Neural crest cell (in vitro differentiated cells): ENCODE results near the gene FUT8. TPM values are rescaled to one million over a fixed set of nuclear protein-coding genes. Genes with fewer than 3 reads are reported as not detected.

Experiments used
- DNase-seq: peaks from one replicate; pipeline ENCODE4 v3.0.0; 2021; ENCODE audit warnings: low read depth, mixed read lengths, low spot score
- H3K27ac Mint-ChIP-seq: one replicate; pipeline ENCODE4 v1.8.0; 2021; ENCODE audit warnings: mild to moderate bottlenecking, mixed read lengths; ENCODE audit not compliant: unreplicated experiment
- H3K27me3 Mint-ChIP-seq: 2 replicates; pipeline ENCODE4 v1.8.0; 2021; ENCODE audit warnings: low read depth, mild to moderate bottlenecking, mixed read lengths
- H3K36me3 Mint-ChIP-seq: 2 replicates; pipeline ENCODE4 v1.8.0; 2021; ENCODE audit warnings: low read depth, mild to moderate bottlenecking, mixed read lengths
- H3K4me1 Mint-ChIP-seq: 2 replicates; pipeline ENCODE4 v1.8.0; 2021; ENCODE audit warnings: mixed read lengths
- H3K4me3 Mint-ChIP-seq: one replicate; pipeline ENCODE4 v1.8.0; 2021; ENCODE audit warnings: mild to moderate bottlenecking, mixed read lengths
- H3K9me3 Mint-ChIP-seq: 2 replicates; pipeline ENCODE4 v1.8.0; 2021; ENCODE audit warnings: mixed read lengths
- CTCF ChIP-seq: fragments of 200-600 bp; sonication (generic); conservative IDR thresholded peaks from 2 replicates; pipeline ENCODE4 v1.5.0; 2021; ENCODE audit warnings: antibody characterized with exemption, mild to moderate bottlenecking
- total RNA-seq: library from RNA; stranded (reverse); gene quantifications from 2 replicates; pipeline ENCODE4 v1.2.1, GENCODE V29; 2021

FUT8 gene
- total RNA-seq, 1 donor from 2014 or later: 67.2 TPM

- Mint-ChIP-seq H3K36me3 (no peaks in the 10 kb centered on the region), H3K4me1 (no peaks in the 10 kb centered on the region), H3K27ac (no peak overlapping the region), H3K4me3 (no peak overlapping the region), H3K9me3 (peaks cover 3% of the 10 kb centered on the region), H3K27me3 (peaks cover 2% of the 10 kb centered on the region)
- DNase-seq: no peak
- no peak for TF ChIP-seq CTCF
These were observed 363.8 kb downstream of the FUT8 start for GRCh38 chr14:65776193-65776852.

- H3K27ac Mint-ChIP-seq: no peak overlapping the region
- H3K4me1 Mint-ChIP-seq: no peaks in the 10 kb centered on the region
- TF ChIP-seq CTCF: no peak
- no peak overlapping the region for H3K4me3 Mint-ChIP-seq
- DNase-seq: no peak
- no peaks in the 10 kb centered on the region for H3K27me3 Mint-ChIP-seq
- no peaks in the 10 kb centered on the region for H3K9me3 Mint-ChIP-seq
- no peaks in the 10 kb centered on the region for H3K36me3 Mint-ChIP-seq
These were observed 368.0 kb downstream of the FUT8 start for GRCh38 chr14:65780566-65780965.

GRCh38 chr14:65783101-65783500 lies 370.6 kb downstream of the FUT8 start:
- H3K4me1 Mint-ChIP-seq: no peaks in the 10 kb centered on the region
- H3K27ac Mint-ChIP-seq: no peak overlapping the region
- TF ChIP-seq CTCF: no peak

GRCh38 chr14:65783576-65783975 lies 371.0 kb downstream of the FUT8 start:
- H3K27me3 Mint-ChIP-seq: no peaks in the 10 kb centered on the region
- H3K4me1 Mint-ChIP-seq: no peaks in the 10 kb centered on the region
- H3K27ac Mint-ChIP-seq: no peak overlapping the region
- no peaks in the 10 kb centered on the region for H3K9me3 Mint-ChIP-seq
- DNase-seq: no peak
- no peak for TF ChIP-seq CTCF
- H3K36me3 Mint-ChIP-seq: no peaks in the 10 kb centered on the region
- H3K4me3 Mint-ChIP-seq: no peak overlapping the region

More at GRCh38 chr14:65783101-65783500, 370.6 kb downstream of the FUT8 start:
- Mint-ChIP-seq H3K36me3 (no peaks in the 10 kb centered on the region), H3K4me3 (no peak overlapping the region), H3K9me3 (no peaks in the 10 kb centered on the region), H3K27me3 (no peaks in the 10 kb centered on the region)
- DNase-seq: no peak

GRCh38 chr14:65784574-65784973 lies 372.0 kb downstream of the FUT8 start:
- peaks cover 4% of the 10 kb centered on the region for H3K4me1 Mint-ChIP-seq
- no peaks in the 10 kb centered on the region for H3K27me3 Mint-ChIP-seq
- H3K27ac Mint-ChIP-seq: no peak overlapping the region

More at GRCh38 chr14:65784574-65784973, 372.0 kb downstream of the FUT8 start:
- H3K9me3 Mint-ChIP-seq: no peaks in the 10 kb centered on the region
- H3K36me3 Mint-ChIP-seq: no peaks in the 10 kb centered on the region
- H3K4me3 Mint-ChIP-seq: no peak overlapping the region
- no peak for TF ChIP-seq CTCF
- DNase-seq: no peak
